ENCODE data around the gene HLA-DMA. TPM values are rescaled to one million over a fixed set of nuclear protein-coding genes. Genes with fewer than 3 reads are reported as not detected.
"Not testable (repeated sequence)": the region's sequence is repeated elsewhere in the genome, so short reads cannot be mapped to it uniquely, and the experiment has no call there.

Gene HLA-DMA
- polyA plus RNA-seq, 6 donors from 2014 or later: 1,101 to 1,557 (median 1,371) TPM

DNA sequence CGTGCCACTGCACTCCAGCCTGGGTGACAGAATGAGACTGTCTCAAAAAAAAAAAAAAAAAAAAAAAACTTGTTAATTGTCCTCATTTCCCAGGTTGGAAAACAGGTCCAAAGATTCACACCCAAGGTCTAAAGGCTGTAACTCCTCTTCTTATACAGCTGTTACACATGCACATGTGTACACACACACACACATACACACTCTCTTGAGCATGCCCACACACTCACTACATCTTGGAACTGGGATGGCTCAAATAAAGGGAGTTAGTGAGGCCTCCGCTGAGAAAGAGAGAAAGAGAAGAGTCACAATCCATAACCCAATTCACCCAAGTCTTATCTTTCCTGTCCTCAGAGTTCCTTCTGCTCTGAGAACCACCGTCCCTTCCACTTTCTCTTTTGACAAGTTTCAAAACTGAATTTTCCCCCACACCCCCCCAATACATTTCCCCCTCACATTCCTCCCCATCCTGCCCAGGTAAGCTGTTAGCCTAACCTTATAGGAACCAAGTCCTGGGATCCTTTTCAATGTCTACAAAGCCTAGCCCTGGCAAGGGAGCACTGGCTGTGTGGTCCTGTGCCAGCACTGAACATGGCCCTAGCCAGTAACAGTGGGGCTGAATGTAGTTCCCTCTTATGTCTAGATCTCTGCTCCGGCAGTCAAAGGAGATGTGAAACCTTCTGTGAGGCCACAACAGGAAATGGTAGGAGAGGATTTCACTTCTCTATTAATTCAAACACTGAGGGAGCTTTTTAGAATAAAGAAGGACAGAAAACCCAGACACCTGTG is 8.8 kb downstream of the HLA-DMA start:
- Mint-ChIP-seq H3K36me3 (peaks cover 11 to 19% of the 10 kb centered on the region in 2 donors), H3K27ac (peak overlapping the region; percentile 98 to 100 (median 100)), H3K27me3 (no peaks in the 10 kb centered on the region), H3K9me3 (no peaks in the 10 kb centered on the region), H3K4me1 (peaks cover 75 to 79% (median 78%) of the 10 kb centered on the region in 3 donors), H3K4me3 (peak overlapping the region; percentile 88 to 100 (median 97))
- peak; percentile 56 to 59 for ATAC-seq (ENCODE audit: low read depth in 2 of 2)
- peak; percentile 90 for DNase-seq

GRCh38 chr6:32942555-32943123 is 10.3 kb downstream of the HLA-DMA start:
- not testable (repeated sequence) for ATAC-seq (ENCODE audit: low read depth in 2 of 2); H3K27me3 Mint-ChIP-seq; H3K9me3 Mint-ChIP-seq; DNase-seq
- Mint-ChIP-seq H3K4me3 (peak overlapping the region; percentile 80 to 100 (median 96)), H3K36me3 (peaks cover 13 to 19% of the 10 kb centered on the region in 2 donors), H3K27ac (peak overlapping the region; percentile 98 to 100 (median 100)), H3K4me1 (peaks cover 73 to 77% (median 76%) of the 10 kb centered on the region in 3 donors)

GRCh38 chr6:32941214-32941768 is 11.6 kb downstream of the HLA-DMA start:
- ATAC-seq (ENCODE audit: low read depth in 2 of 2) (peak; percentile 57), DNase-seq (peak; percentile 90)
- Mint-ChIP-seq H3K27ac (peak overlapping the region; percentile 98 to 100 (median 100)), H3K27me3 (no peaks in the 10 kb centered on the region), H3K4me3 (peak overlapping the region; percentile 96 to 100 (median 98)), H3K4me1 (peaks cover 73 to 77% (median 75%) of the 10 kb centered on the region in 3 donors), H3K36me3 (peaks cover 26 to 33% of the 10 kb centered on the region in 2 donors), H3K9me3 (no peaks in the 10 kb centered on the region)

- Mint-ChIP-seq H3K4me3 (peak within 1 kb of the TSS; percentile 96 to 100 (median 98)), H3K4me1 (peaks cover 73 to 78% (median 77%) of the 10 kb centered on the region in 3 donors)
These were observed 12.2 kb downstream of the HLA-DMA start, which contains the start of gene HLA-DMB for GRCh38 chr6:32940656-32941213. Gene HLA-DMB, minus strand, starts transcription at chr6:32941028. Its CDS starts 221 bp downstream, at chr6:32940807.

DNA sequence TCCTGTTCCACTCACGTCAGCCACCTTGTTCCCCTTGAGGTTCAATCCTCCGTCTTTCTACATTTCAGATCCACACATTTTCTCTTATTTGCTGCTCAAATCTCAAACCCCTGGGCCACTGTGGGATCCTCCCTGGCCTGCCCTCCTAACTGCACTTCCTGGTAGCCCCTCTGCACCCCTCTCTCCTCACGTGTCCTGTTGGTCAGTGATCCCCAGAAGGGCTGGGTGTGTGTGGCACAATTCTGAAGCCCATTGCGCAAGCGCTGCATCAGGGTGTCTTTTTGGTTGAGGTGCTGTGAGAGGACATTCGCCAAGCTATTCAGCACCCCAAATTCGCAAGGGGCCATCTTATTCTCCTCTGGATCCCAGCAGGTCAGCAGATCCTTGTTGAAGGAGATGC is 14.4 kb downstream of the HLA-DMA start:
- no peak for DNase-seq
- Mint-ChIP-seq H3K36me3 (peaks cover 42 to 48% of the 10 kb centered on the region in 2 donors), H3K4me3 (peak overlapping the region; percentile 87 to 100 (median 98)), H3K9me3 (no peaks in the 10 kb centered on the region), H3K27me3 (no peaks in the 10 kb centered on the region), H3K27ac (peak overlapping the region; percentile 44 to 98 (median 88)), H3K4me1 (peaks cover 74 to 77% (median 75%) of the 10 kb centered on the region in 3 donors)
- ATAC-seq (ENCODE audit: low read depth in 2 of 2): no peak

More at GRCh38 chr6:32940656-32941213, 12.2 kb downstream of the HLA-DMA start, which contains the start of gene HLA-DMB:
- H3K9me3 Mint-ChIP-seq: no peaks in the 10 kb centered on the region
- peak within 1 kb of the TSS; percentile 98 to 100 (median 100) for H3K27ac Mint-ChIP-seq
- no peaks in the 10 kb centered on the region for H3K27me3 Mint-ChIP-seq
- peak; percentile 85 for DNase-seq
- peaks cover 32 to 38% of the 10 kb centered on the region in 2 donors for H3K36me3 Mint-ChIP-seq
- ATAC-seq (ENCODE audit: low read depth in 2 of 2): peak; percentile 57 to 60

GRCh38 chr6:32937230-32937633 is 15.7 kb downstream of the HLA-DMA start:
- DNase-seq: no peak
- Mint-ChIP-seq H3K27ac (peak overlapping the region in 5 of 6 donors; percentile 87 to 98 (median 89)), H3K36me3 (peaks cover 42 to 52% of the 10 kb centered on the region in 2 donors), H3K9me3 (no peaks in the 10 kb centered on the region), H3K4me1 (peaks cover 72 to 76% (median 73%) of the 10 kb centered on the region in 3 donors), H3K27me3 (no peaks in the 10 kb centered on the region), H3K4me3 (peak overlapping the region; percentile 87 to 100 (median 98))
- ATAC-seq (ENCODE audit: low read depth in 2 of 2): no peak

- H3K4me3 Mint-ChIP-seq: peak overlapping the region; percentile 87 to 100 (median 98)
- H3K4me1 Mint-ChIP-seq: peaks cover 67 to 76% (median 70%) of the 10 kb centered on the region in 3 donors
- no peaks in the 10 kb centered on the region for H3K27me3 Mint-ChIP-seq
- peak overlapping the region; percentile 75 to 98 (median 90) for H3K27ac Mint-ChIP-seq
- ATAC-seq (ENCODE audit: low read depth in 2 of 2) (no peak), DNase-seq (no peak)
- no peaks in the 10 kb centered on the region for H3K9me3 Mint-ChIP-seq
- peaks cover 42 to 52% of the 10 kb centered on the region in 2 donors for H3K36me3 Mint-ChIP-seq
These were observed 16.4 kb downstream of the HLA-DMA start for GRCh38 chr6:32936239-32937152.

DNA sequence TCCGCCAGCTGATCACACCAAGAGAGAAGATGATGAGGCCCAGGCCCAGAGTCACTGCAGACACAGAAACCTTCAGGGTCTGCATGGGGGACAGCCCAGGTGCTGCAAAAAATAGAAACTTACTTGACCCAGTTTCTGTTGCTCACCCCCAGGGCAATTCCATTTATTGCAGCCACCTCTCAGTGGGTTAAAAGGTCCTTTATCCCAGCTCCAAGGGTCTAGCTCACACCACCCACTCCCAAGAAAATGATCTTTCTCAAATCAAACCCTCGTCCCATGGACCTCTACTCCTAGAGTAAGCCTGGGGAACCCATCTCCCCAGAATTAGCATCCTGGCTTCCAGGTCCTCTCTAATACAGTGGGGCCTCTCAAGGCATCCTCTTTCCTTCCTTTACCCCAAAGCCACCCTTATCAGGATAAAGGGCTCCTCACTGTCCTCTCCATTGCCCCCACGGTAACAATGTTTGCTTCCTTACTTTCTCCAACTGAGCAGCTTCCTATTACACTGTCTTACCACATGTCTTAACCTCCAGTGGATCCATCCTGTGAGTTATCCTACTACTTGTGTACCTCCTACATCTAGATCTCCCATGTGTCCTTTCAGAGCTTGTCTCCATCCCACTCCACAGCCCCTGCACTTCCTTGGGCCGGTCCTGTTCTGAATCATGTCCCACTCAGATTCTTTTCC is 17.2 kb downstream of the HLA-DMA start:
- Mint-ChIP-seq H3K27ac (peak overlapping the region; percentile 2 to 98 (median 88)), H3K4me1 (peaks cover 69 to 79% (median 71%) of the 10 kb centered on the region in 3 donors), H3K9me3 (no peaks in the 10 kb centered on the region), H3K36me3 (peaks cover 42 to 52% of the 10 kb centered on the region in 2 donors), H3K4me3 (peak overlapping the region; percentile 65 to 99 (median 90)), H3K27me3 (no peaks in the 10 kb centered on the region)
- ATAC-seq (ENCODE audit: low read depth in 2 of 2): peak in 1 of 2 donors; percentile 10
- DNase-seq: no peak

DNA sequence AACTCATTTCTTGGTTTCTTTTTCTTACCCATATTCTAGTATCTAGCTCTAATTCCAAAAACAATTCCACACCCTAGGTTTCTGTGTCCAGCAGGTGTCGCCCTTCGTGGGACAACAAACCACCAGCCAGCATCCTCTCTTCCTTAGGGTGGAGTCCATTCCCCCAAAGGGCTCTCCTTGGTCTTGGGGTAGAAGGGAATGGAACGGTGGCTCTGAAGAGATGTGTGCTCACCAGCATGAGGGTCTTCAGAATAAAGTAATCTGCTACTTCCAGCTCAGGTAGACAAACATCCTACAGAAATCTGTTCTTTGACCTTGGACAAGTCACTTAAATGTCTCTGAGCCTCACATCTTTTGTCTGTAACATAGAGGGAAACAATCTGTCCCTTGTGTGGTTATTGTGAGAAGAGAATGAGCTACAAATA is 19.2 kb downstream of the HLA-DMA start:
- ATAC-seq (ENCODE audit: low read depth in 2 of 2) (peak; percentile 36 to 60), DNase-seq (peak; percentile 61)
- Mint-ChIP-seq H3K36me3 (peaks cover 40 to 47% of the 10 kb centered on the region in 2 donors), H3K27ac (peak overlapping the region; percentile 72 to 98 (median 93)), H3K4me3 (peak overlapping the region; percentile 26 to 97 (median 60)), H3K4me1 (peaks cover 82 to 97% (median 86%) of the 10 kb centered on the region in 3 donors), H3K9me3 (peaks cover 0 to 2% (median 0%) of the 10 kb centered on the region in 7 donors), H3K27me3 (no peaks in the 10 kb centered on the region)

DNA sequence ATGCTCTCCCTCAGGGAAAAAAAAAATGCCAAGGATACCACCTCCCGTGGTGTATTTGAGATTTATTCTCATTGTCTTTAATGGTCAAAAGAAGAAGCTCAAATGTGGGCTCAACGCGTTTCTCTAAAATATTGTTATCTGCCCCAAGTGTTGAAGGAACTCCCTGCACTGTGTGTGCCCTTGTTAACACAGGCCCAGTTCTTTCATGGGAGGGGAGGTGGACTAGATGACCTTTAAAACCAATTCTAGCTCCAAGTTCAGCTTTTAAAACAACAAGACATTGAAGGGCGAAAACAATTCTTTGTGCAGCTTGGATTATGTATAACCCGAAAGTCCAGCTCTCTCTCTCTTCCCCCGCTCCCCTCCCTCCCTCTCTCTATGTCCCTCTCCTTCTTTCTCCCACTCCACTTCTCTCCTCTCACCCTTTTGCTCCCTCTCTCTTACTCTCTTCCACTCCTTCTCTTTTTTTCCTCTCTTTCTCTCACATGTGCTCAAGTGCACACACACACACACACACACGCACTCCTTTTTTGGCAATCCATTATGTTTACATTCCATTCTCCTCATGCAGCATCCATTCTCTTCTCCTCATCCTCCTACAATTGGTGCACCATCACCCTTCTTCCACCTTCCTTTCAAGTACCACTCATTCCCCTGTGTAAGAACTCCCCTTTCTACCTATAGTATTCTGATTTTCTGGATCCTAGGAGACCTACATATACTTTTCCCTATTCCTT is 20.6 kb downstream of the HLA-DMA start:
- DNase-seq (no peak), ATAC-seq (ENCODE audit: low read depth in 2 of 2) (no peak)
- peak overlapping the region in 5 of 8 donors; percentile 3 to 81 (median 30) for H3K4me3 Mint-ChIP-seq
- H3K27me3 Mint-ChIP-seq: no peaks in the 10 kb centered on the region
- H3K27ac Mint-ChIP-seq: peak overlapping the region; percentile 68 to 98 (median 90)
- H3K36me3 Mint-ChIP-seq: peaks cover 26 to 33% of the 10 kb centered on the region in 2 donors
- H3K9me3 Mint-ChIP-seq: peaks cover 0 to 2% (median 0%) of the 10 kb centered on the region in 7 donors
- H3K4me1 Mint-ChIP-seq: peaks cover 73 to 93% (median 84%) of the 10 kb centered on the region in 3 donors

DNA sequence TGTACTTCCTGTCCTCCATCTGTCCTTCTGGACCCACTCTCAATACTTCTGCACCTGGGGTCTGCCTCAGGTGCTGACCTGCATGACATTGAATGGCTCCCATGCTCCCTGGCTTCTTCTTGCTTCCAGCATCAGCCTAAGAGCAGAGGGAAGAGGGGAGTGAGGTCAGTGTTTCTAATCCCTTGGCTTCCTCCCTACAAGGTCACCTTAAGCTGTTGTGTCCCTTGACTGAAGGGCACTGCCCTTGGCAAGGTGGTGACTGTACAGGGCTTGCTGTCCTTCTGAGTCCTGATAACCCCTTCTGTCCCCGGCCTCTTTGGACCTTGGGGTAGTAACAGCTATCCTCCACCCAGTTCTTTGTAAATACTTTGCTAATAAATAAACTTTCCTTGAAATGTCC is 21.7 kb downstream of the HLA-DMA start:
- Mint-ChIP-seq H3K4me1 (peaks cover 67 to 91% (median 78%) of the 10 kb centered on the region in 3 donors), H3K4me3 (peak overlapping the region in 2 of 8 donors; percentile 0 to 37), H3K27me3 (no peaks in the 10 kb centered on the region), H3K27ac (peak overlapping the region; percentile 51 to 98 (median 84)), H3K36me3 (peaks cover 15 to 22% of the 10 kb centered on the region in 2 donors), H3K9me3 (peaks cover 0 to 2% (median 0%) of the 10 kb centered on the region in 7 donors)
- DNase-seq (no peak), ATAC-seq (ENCODE audit: low read depth in 2 of 2) (no peak)
